K562 treated with DMSO at 1 percent for 48 hours (cell line): ENCODE measurements around the gene ANKRD34C. TPM values are rescaled to one million over a fixed set of nuclear protein-coding genes. Genes with fewer than 3 reads are reported as not detected.

Experiments
- total RNA-seq: library from RNA; unstranded; fragments of 300-600 nt; gene quantifications from 2 replicates; pipeline ENCODE4 v1.2.3, GENCODE V29; 2022; ENCODE audit warnings: low replicate concordance; ENCODE audit errors: extremely low read depth

ANKRD34C gene
- not detected in 2 replicates for total RNA-seq

GRCh38 chr15:79282371-79283251, at the start of gene ANKRD34C:
TSS of gene ANKRD34C (plus strand) at chr15:79282722. CDS start at chr15:79293285, 10,563 bp downstream.

GRCh38 chr15:79310985-79311900, 28.7 kb downstream of the ANKRD34C start, which contains the start of gene TMED3:
TSS of gene TMED3 (plus strand) at chr15:79311112. CDS start at chr15:79311250, 138 bp downstream.

Other genes starting within 250 kb of the ANKRD34C start
- not detected in 2 replicates for gene RASGRF1, start 191.9 kb upstream of the ANKRD34C start, total RNA-seq
- gene TMED3, start 28.4 kb downstream of the ANKRD34C start, total RNA-seq: not detected in 2 replicates
- not detected in 2 replicates for gene MINAR1, start 149.6 kb downstream of the ANKRD34C start, total RNA-seq